ENCODE data around the gene NGEF. TPM values are rescaled to one million over a fixed set of nuclear protein-coding genes. Genes with fewer than 3 reads are reported as not detected.

Gene NGEF
- total RNA-seq (under 1 TPM in 2 of 4 donors, not detected in 2; 0.28 to 0.36 TPM), polyA plus RNA-seq (10 to 100 TPM; 10.8 to 13.9 (median 13.6) TPM)

GRCh38 chr2:233013027-233013461 is at the start of gene NGEF:
TSS of gene NGEF (minus strand) at chr2:233013256. CDS start at chr2:232974890, 38,366 bp downstream.
- TF ChIP-seq POLR2AphosphoS5 (IDR thresholded peaks at IDR 0.05): no peak
- TF ChIP-seq CTCF (IDR thresholded peaks at IDR 0.05): no peak
- TF ChIP-seq POLR2A (IDR thresholded peaks at IDR 0.05): no peak
- no peak for TF ChIP-seq EP300 (IDR thresholded peaks at IDR 0.05)
- no peaks in the 10 kb centered on the region for H3K36me3 ChIP-seq
- no peaks in the 10 kb centered on the region for H3K4me1 ChIP-seq
- no peak within 1 kb of the TSS for H3K27ac ChIP-seq
- DNase-seq: no peak
- 14 to 68% methylated on average over 12 of the region's 12 CpGs for WGBS, 2 donors
- peaks cover 0 to 3% (median 1%) of the 10 kb centered on the region in 4 donors for H3K9me3 ChIP-seq
- intact Hi-C loops (cut with DNase I): no loop called here
- no peak within 1 kb of the TSS for H3K4me3 ChIP-seq
- H3K27me3 ChIP-seq: no peaks in the 10 kb centered on the region

GRCh38 chr2:233062451-233062850 is 49.4 kb upstream of the NGEF start:
- Histone ChIP-seq H3K36me3 (no peaks in the 10 kb centered on the region), H3K4me1 (peaks cover 0 to 8% (median 0%) of the 10 kb centered on the region in 4 donors), H3K4me3 (peak overlapping the region in 2 of 4 donors; percentile 36 to 45), H3K27me3 (no peaks in the 10 kb centered on the region), H3K9me3 (no peaks in the 10 kb centered on the region), H3K27ac (peak overlapping the region; percentile 47 to 66 (median 65))
- 50 to 73% methylated on average over 4 of the region's 4 CpGs for WGBS, 2 donors
- intact Hi-C loops (cut with DNase I): no loop called here
- DNase-seq: peak; percentile 60
- TF ChIP-seq POLR2A (IDR thresholded peaks at IDR 0.05): no peak
- TF ChIP-seq EP300 (IDR thresholded peaks at IDR 0.05): no peak
- no peak for TF ChIP-seq POLR2AphosphoS5 (IDR thresholded peaks at IDR 0.05)
- no peak for TF ChIP-seq CTCF (IDR thresholded peaks at IDR 0.05)

GRCh38 chr2:233061591-233062450 is 48.8 kb upstream of the NGEF start:
- intact Hi-C loops (cut with DNase I): no loop called here
- Histone ChIP-seq H3K9me3 (no peaks in the 10 kb centered on the region), H3K27ac (peak overlapping the region; percentile 47 to 66 (median 65)), H3K4me1 (peaks cover 0 to 8% (median 0%) of the 10 kb centered on the region in 4 donors), H3K36me3 (no peaks in the 10 kb centered on the region), H3K4me3 (peak overlapping the region in 3 of 4 donors; percentile 34 to 45 (median 36)), H3K27me3 (no peaks in the 10 kb centered on the region)
- 30 to 60% methylated on average over 12 of the region's 12 CpGs for WGBS, 2 donors
- peak in 2 of 4 donors; percentile 7 to 40 for TF ChIP-seq POLR2AphosphoS5 (IDR thresholded peaks at IDR 0.05)
- no peak for TF ChIP-seq EP300 (IDR thresholded peaks at IDR 0.05)
- TF ChIP-seq POLR2A (IDR thresholded peaks at IDR 0.05): no peak
- no peak for TF ChIP-seq CTCF (IDR thresholded peaks at IDR 0.05)
- peak; percentile 80 for DNase-seq

GRCh38 chr2:233060980-233061590 is 48.0 kb upstream of the NGEF start:
- 48 to 74% methylated on average over 10 of the region's 10 CpGs for WGBS, 2 donors
- Histone ChIP-seq H3K27ac (peak overlapping the region; percentile 47 to 66 (median 65)), H3K27me3 (no peaks in the 10 kb centered on the region), H3K36me3 (no peaks in the 10 kb centered on the region), H3K4me3 (peak overlapping the region; percentile 2 to 45 (median 35)), H3K4me1 (peaks cover 0 to 8% (median 0%) of the 10 kb centered on the region in 4 donors), H3K9me3 (no peaks in the 10 kb centered on the region)
- peak; percentile 60 for DNase-seq
- no peak for TF ChIP-seq CTCF (IDR thresholded peaks at IDR 0.05)
- no peak for TF ChIP-seq POLR2A (IDR thresholded peaks at IDR 0.05)
- TF ChIP-seq EP300 (IDR thresholded peaks at IDR 0.05): no peak
- TF ChIP-seq POLR2AphosphoS5 (IDR thresholded peaks at IDR 0.05): no peak
- intact Hi-C loops (cut with DNase I): no loop called here
